ENCODE results near the gene TACC3. TPM values are rescaled to one million over a fixed set of nuclear protein-coding genes. Genes with fewer than 3 reads are reported as not detected.
"Not testable (repeated sequence)": the region's sequence is repeated elsewhere in the genome, so short reads cannot be mapped to it uniquely, and the experiment has no call there.

TACC3 gene
- total RNA-seq, 2 donors from 2014 or later = 6.3 to 9.2 TPM

- DNase-seq (peak; percentile 68), ATAC-seq (peak; percentile 86 to 88)
- intact Hi-C loops (cut with DNase I) = loop anchor here (1.0 to 5.0 kb wide), 2 partner anchors 34 to 36 kb away; no protein-coding TSS in a partner anchor
These were observed 28.0 kb upstream of the TACC3 start for GRCh38 chr4:1693131-1693896.

- ATAC-seq (no peak), DNase-seq (no peak)
- intact Hi-C loops (cut with DNase I) = no loop called here
These were observed 25.4 kb upstream of the TACC3 start for GRCh38 chr4:1695913-1696312.

GRCh38 chr4:1701671-1702070 lies 19.6 kb upstream of the TACC3 start:
- ATAC-seq, DNase-seq: not testable (repeated sequence)

GRCh38 chr4:1703867-1704266 lies 17.5 kb upstream of the TACC3 start:
- intact Hi-C loops (cut with DNase I) = no loop called here
- no peak for ATAC-seq
- no peak for DNase-seq

More at GRCh38 chr4:1701671-1702070, 19.6 kb upstream of the TACC3 start:
- intact Hi-C loops (cut with DNase I) = not testable (repeated sequence)

- no peak for DNase-seq
- intact Hi-C loops (cut with DNase I) = no loop called here
- ATAC-seq = no peak
These were observed 15.6 kb upstream of the TACC3 start for GRCh38 chr4:1705732-1706131.

- intact Hi-C loops (cut with DNase I) = no loop called here
- DNase-seq = no peak
- no peak for ATAC-seq
These were observed 15.0 kb upstream of the TACC3 start for GRCh38 chr4:1706358-1706757.

GRCh38 chr4:1708581-1708980 lies 12.7 kb upstream of the TACC3 start:
- DNase-seq = no peak
- no peak for ATAC-seq
- intact Hi-C loops (cut with DNase I) = no loop called here

GRCh38 chr4:1711055-1711570 lies 10.2 kb upstream of the TACC3 start:
- no peak for DNase-seq
- intact Hi-C loops (cut with DNase I) = no loop called here
- no peak for ATAC-seq

- intact Hi-C loops (cut with DNase I) = no loop called here
- ATAC-seq (peak; percentile 34 to 49), DNase-seq (peak; percentile 63)
These were observed 9.6 kb upstream of the TACC3 start for GRCh38 chr4:1711571-1712215.

GRCh38 chr4:1712216-1713002 lies 8.9 kb upstream of the TACC3 start, which contains the start of gene SLBP:
TSS of gene SLBP (minus strand) at chr4:1712319. CDS start at chr4:1712188, 131 bp downstream.
- DNase-seq (peak; percentile 97), ATAC-seq (peak; percentile 95)
- intact Hi-C loops (cut with DNase I) = no loop called here

GRCh38 chr4:1713003-1713851 lies 8.1 kb upstream of the TACC3 start:
- DNase-seq = no peak
- intact Hi-C loops (cut with DNase I) = no loop called here
- peak in 1 of 2 donors; percentile 0 for ATAC-seq

- ATAC-seq = no peak
- intact Hi-C loops (cut with DNase I) = no loop called here
- DNase-seq = no peak
These were observed 6.9 kb upstream of the TACC3 start for GRCh38 chr4:1714303-1715001.

- no peak for ATAC-seq
- no peak for DNase-seq
- intact Hi-C loops (cut with DNase I) = no loop called here
These were observed 6.1 kb upstream of the TACC3 start for GRCh38 chr4:1715002-1715758.

GRCh38 chr4:1716065-1716945 lies 5.0 kb upstream of the TACC3 start:
- no peak for ATAC-seq
- no peak for DNase-seq
- intact Hi-C loops (cut with DNase I) = no loop called here

- intact Hi-C loops (cut with DNase I) = no loop called here
These were observed 3.9 kb upstream of the TACC3 start for GRCh38 chr4:1717129-1718094.

More at GRCh38 chr4:1717129-1718094, 3.9 kb upstream of the TACC3 start:
- DNase-seq (no peak), ATAC-seq (no peak)

Measured in left cardiac atrium (tissue), 4 donors.